ENCODE data around the gene HOXB3.

DNA sequence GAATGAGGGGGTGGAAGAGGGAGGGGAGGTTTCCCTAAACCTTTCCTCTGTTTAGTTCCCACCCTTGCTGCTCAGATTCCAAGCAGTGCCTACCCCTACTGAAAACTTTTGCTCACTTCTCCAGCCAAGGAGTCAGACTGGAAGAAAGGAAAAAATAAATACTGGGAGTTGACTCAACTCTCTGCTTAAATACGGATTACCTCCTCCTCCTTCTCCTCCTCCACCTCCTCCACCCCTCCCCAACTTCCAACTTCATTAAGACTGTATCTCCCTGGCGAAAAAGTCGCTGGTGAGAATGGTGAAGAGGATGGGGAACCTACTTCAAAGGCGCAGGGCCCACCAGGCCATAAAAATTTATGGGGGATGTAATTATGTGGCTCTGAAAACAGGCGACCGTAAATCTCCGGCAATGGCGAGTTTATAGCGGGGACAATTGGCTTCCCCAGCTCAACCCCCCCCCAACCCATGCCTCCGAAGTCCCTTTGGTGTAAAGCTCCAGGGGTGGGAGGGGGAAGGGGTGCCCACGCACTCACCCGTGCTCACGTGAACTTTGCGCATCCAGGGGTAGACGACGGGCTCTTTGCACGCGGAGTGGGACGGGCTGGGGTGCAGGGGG, 12.6 kb downstream of the HOXB3 start:
- no peak for TF ChIP-seq ZNF354C (tag by site-specific recombination; IDR thresholded peaks at IDR 0.05; ENCODE audit: borderline replicate concordance, low read depth)
- peak; percentile 68 for TF ChIP-seq KLF1 (tag by site-specific recombination; IDR thresholded peaks at IDR 0.05)
- TF ChIP-seq ZNF558 (tag by site-specific recombination; IDR thresholded peaks at IDR 0.05): peak; percentile 40; the same call in 1 of the 2 replicates

Data from HEK293 (cell line).